Uterus (tissue), 2 donors: Measurements from ENCODE around the gene SLC36A3.

Experiments used
- POLR2A ChIP-seq, 2 donors: fragments of 450-650 bp; IDR thresholded peaks; one replicate each; pipeline ENCODE4 v1.6.1; 2016; ENCODE audit warnings: antibody characterized with exemption in 2 of 2, mild to moderate bottlenecking in 1 of 2, moderate library complexity in 1 of 2
- TF ChIP-seq, protein P1 (sequence below), 4 experiments: fragments of 200-600 bp in 2 of 4; fragments of 450-650 bp in 2 of 4; sonication (generic) in 2 of 4; IDR thresholded peaks; one replicate each; pipeline ENCODE4 v1.5.1; 2016 to 2019; ENCODE audit warnings: antibody characterized with exemption in 4 of 4, mild to moderate bottlenecking in 2 of 4, moderate library complexity in 1 of 4

DNA sequence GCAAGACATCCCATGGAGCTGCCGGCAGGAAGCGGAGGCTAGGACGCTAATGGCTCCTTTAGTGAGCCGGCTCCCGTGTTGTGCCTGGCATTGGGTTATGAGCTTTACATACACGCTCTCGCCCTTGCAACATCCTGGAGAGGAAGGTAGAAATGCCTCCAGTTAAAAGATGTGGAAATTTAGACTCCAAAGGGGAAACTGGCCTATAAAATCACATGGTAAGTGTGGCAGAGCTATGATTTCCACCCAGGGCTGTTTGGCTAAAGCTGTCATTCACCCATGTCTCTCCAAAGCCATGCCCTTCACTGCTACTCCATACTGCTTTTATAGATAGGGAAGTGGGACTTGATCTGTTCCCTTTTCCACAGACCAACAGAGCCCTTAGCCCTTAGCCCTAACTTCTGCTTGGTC, 45.4 kb downstream of the SLC36A3 start:
- TF ChIP-seq POLR2A (IDR thresholded peaks at IDR 0.05) = no peak
- TF ChIP-seq, protein P1, sequence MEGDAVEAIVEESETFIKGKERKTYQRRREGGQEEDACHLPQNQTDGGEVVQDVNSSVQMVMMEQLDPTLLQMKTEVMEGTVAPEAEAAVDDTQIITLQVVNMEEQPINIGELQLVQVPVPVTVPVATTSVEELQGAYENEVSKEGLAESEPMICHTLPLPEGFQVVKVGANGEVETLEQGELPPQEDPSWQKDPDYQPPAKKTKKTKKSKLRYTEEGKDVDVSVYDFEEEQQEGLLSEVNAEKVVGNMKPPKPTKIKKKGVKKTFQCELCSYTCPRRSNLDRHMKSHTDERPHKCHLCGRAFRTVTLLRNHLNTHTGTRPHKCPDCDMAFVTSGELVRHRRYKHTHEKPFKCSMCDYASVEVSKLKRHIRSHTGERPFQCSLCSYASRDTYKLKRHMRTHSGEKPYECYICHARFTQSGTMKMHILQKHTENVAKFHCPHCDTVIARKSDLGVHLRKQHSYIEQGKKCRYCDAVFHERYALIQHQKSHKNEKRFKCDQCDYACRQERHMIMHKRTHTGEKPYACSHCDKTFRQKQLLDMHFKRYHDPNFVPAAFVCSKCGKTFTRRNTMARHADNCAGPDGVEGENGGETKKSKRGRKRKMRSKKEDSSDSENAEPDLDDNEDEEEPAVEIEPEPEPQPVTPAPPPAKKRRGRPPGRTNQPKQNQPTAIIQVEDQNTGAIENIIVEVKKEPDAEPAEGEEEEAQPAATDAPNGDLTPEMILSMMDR (IDR thresholded peaks at IDR 0.05) = no peak
